VCaP (cell line): ENCODE data around the gene CCDC27.

ENCODE experiments used
- H3K27ac ChIP-seq: fragments of 450-650 bp; 2 replicates; pipeline ENCODE4 v1.5.1; 2017
- CTCF ChIP-seq: fragments of 450-650 bp; conservative IDR thresholded peaks from 2 replicates; pipeline ENCODE4 v1.5.1; 2017; ENCODE audit warnings: mild to moderate bottlenecking, moderate library complexity

CCDC27 gene

GRCh38 chr1:3776231-3776961 lies 24.1 kb downstream of the CCDC27 start:
- H3K27ac ChIP-seq: peak overlapping the region; percentile 44; the same call in 1 of the 2 replicates
- TF ChIP-seq CTCF: peak; percentile 22

- no peak for TF ChIP-seq CTCF
- H3K27ac ChIP-seq: peak overlapping the region; percentile 44; the same call in 1 of the 2 replicates
Measured at GRCh38 chr1:3777078-3777547, 24.9 kb downstream of the CCDC27 start.

- H3K27ac ChIP-seq: peak overlapping the region; percentile 44
- no peak for TF ChIP-seq CTCF
Measured at GRCh38 chr1:3777647-3778589, 25.7 kb downstream of the CCDC27 start.

- no peak for TF ChIP-seq CTCF
- peak overlapping the region; percentile 44; the same call in 1 of the 2 replicates for H3K27ac ChIP-seq
Measured at GRCh38 chr1:3778590-3779264, 26.5 kb downstream of the CCDC27 start.

- H3K27ac ChIP-seq: peak overlapping the region; percentile 77; the same call in 1 of the 2 replicates
- TF ChIP-seq CTCF: no peak
Measured at GRCh38 chr1:3779265-3779911, 27.1 kb downstream of the CCDC27 start.

- TF ChIP-seq CTCF: no peak
- H3K27ac ChIP-seq: peak overlapping the region; percentile 77
Measured at GRCh38 chr1:3779912-3780416, 27.7 kb downstream of the CCDC27 start.
